Lung microvascular endothelial cell (primary cell): ENCODE results near the gene PCBP3. TPM values are rescaled to one million over a fixed set of nuclear protein-coding genes. Genes with fewer than 3 reads are reported as not detected.

Experiments used
- DNase-seq, 2 donors: peaks; one replicate each; pipeline versions ENCODE4 v3.0.0 to v3.0.0-alpha.2; 2010; ENCODE audit warnings: low read depth in 2 of 2
- total RNA-seq: library from RNA; depleted of rRNA; stranded (reverse); fragments of >200 nt; gene quantifications from 2 replicates; pipeline ENCODE4 v1.2.1, GENCODE V29; 2014

The PCBP3 gene
- total RNA-seq, 1 donor from 2014 or later: not detected

DNA sequence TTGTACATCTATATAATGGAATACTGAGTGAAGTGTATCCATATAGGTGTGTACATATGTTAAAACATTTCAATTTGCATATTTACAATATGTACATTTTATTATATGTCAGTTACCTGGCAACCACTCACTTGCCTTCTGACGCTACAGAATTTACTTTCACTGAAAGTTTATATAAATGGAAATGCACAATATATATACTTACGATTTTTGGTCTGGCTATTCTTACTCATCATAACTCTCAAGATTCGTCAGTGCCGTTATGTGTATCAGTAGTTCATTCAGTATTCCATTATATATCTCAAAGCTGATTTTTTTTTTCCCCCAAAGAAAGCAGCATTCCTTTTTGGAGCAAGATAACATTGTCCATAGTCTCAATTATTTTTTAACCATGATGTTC, 138.2 kb downstream of the PCBP3 start:
- DNase-seq: no peak

DNA sequence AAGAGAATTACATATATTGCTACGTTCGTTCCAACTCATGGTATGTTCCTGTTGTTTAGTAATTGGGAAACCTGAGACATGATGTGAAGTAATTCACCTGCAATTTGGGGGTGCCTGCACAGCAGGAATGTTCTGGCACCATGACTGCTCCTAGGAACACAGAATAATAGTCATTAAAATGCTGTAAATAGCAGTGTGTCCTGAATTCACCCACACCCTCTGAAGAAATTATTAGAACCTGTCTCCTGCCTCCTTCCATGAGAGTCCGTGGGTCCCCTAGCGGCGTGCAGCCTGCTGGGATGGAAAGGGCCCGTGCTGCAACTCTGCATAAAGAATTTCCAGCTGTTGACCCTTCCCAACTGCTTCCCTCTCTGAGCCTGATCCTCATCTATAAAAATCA, 143.1 kb downstream of the PCBP3 start:
- no peak for DNase-seq

GRCh38 chr21:45787371-45787770, 143.8 kb downstream of the PCBP3 start:
- DNase-seq: no peak

DNA sequence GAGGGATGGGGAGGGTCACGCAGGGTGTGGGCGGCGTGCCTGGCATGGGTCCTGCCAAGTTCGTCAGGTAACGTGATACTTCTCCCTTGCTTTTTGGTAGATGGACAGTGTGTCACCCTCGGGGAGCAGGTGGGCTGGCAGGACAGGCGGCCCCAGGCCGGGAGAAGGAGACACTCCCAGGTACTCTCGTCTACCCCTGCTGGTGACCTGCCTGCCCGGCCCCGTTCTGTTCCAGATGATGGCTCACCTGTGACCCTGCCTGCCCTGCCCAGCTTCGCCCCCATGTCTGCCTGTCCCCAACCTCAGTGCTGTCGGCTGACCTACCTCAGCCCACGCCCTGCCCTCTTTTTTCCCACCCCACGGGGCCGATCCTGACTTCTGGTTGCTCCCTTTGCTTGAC, 144.7 kb downstream of the PCBP3 start:
- DNase-seq: no peak

DNA sequence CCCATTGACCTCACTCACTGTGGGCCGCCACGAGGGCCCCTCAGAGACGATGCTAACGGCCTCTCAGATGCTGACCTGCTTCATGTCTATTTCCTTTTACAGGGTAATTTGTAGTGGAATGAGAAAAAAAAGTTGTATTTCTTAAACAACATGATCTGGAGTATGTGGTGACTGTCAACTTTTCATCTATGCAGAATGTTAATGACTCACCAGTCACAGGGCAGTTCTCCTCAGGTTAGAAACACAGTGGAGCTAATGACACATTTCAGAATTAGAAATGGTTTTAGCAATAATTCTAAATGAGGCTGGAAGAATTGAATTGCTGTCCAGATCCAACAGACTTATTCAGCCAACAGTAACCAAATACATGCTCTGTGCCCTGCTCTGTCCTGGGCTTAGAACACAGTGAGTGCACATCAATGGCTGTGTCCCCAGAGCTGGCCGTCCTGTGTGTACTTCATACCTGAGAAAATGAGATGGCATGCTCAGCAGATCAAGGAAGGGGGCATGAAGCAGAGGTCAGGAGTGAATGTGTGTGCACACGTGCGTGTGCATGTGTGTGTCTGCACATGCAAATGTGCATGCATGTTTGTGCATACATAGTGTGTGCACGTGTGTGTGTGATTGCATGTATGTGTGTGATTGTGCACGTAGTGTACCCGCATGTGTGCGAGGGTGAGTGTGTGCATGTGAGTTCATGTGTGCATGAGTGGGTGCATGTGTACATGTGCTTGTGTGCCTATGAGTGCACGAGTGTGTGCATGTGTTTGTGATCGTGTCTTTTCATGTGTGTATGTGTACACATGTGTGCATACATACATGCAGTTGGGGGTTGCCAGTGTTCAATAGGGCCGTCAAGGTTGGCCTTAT, 145.3 kb downstream of the PCBP3 start:
- DNase-seq: no peak

GRCh38 chr21:45790427-45790826, 146.9 kb downstream of the PCBP3 start:
- DNase-seq: no peak

- no peak for DNase-seq
Measured at GRCh38 chr21:45791562-45792418, 148.3 kb downstream of the PCBP3 start.

GRCh38 chr21:45792682-45793383, 149.3 kb downstream of the PCBP3 start:
- DNase-seq: no peak

- no peak for DNase-seq
Measured at GRCh38 chr21:45794027-45794426, 150.5 kb downstream of the PCBP3 start.

DNA sequence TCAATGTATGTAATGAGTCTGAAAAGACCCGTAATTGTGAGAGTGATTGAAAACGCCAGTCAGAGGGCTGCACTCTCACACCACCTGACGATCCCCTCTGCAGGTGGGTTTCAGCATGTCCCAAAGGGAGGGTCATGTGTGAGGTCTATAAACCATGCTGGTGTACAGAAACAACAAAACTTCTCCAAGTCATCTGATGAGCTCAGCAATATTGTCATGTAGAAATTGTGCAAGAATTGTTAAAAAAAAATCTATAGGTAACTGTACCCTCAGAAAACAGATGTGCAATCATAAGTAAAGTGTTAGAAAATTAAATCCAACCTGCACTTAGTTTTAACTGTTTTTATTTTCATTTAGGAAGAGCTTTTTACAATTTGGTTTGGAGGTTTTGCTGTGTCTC, 152.5 kb downstream of the PCBP3 start:
- no peak for DNase-seq

- DNase-seq: no peak
Measured at GRCh38 chr21:45797338-45797737, 153.8 kb downstream of the PCBP3 start.

DNA sequence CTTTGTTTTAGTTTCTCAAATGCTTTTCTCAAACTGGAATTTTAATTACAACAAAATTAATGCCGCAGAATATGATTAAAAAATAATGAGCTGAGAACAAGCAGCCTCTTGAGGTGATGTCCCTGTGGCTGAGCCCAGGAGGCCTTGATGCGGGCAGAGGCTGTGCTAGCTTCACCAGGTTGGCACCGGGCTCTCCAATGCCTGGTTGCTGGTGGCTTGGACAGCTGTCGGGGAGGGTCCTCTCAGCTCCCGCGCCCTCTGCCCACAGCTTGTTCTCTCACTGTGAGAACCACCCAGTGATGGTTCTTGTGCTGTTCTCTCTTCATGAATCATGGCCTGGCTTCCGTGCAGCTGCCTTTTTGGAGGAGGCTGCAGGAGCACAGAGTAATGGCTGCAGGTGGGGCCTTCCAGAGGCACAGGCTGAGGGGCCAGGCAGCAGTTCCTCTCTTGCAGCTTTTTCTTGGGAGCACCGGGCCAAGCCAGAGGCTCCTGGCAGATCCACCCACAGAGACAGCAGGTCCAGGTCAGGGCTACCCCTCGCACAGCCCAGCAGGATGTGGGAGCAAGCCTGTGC, 156.3 kb downstream of the PCBP3 start:
- no peak for DNase-seq

DNA sequence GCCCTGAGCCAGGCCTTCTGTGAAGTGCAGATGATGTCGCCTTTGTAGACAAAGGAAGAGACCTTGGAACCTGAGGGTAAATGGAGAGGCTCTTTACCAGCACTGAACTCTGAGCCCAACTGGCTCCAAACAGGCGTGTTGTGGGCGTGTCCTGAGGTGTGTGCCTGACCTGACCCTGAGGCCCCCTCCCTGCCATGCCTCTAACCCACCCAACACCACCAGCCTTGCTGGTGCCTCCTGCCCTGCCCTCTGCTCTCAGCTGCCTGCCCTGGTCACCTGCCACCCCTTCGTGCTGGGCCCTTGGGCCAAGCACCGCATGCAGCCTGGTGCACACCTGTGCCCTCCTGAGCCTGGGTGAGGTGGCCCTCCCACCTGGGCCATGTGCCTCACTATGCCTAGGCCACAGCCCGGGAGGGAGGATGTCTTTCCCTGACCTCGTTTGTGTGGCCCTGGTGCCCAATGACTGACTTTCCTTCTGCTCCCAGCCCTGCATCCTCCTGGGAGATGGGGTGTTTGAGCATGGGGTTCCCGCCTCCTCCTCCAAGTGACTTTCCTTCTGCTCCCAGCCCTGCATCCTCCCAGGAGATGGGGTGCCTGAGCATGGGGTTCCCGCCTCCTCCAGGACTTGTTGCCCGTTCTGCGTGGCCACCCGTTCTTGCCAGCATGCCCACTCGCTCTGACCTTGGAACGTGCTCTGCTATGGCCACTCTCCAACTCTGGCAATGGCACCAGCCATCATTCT, 157.0 kb downstream of the PCBP3 start:
- no peak for DNase-seq

GRCh38 chr21:45801129-45801964, 157.8 kb downstream of the PCBP3 start:
- no peak for DNase-seq

DNA sequence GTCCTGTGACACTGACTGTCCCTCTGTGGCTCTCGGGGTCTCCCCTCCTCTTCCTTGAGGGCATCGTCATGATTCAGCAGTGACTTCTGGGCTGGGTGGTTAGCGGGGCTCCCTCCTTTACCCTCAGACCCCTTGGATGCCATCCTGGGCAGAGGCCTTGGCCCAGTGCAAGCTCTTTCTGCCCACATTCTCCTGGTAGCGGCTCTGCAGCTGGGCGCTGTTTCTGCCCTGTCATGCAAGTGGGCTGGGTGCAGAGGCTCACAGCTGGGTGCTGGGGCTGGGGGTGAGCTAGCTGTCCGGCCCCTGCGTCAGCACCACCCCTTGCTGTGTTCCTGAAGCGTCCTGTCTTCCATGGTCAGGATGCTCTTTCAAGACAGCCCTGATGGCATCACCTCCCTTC, 158.5 kb downstream of the PCBP3 start:
- DNase-seq: no peak

- no peak for DNase-seq
Measured at GRCh38 chr21:45802425-45802824, 158.9 kb downstream of the PCBP3 start.

DNA sequence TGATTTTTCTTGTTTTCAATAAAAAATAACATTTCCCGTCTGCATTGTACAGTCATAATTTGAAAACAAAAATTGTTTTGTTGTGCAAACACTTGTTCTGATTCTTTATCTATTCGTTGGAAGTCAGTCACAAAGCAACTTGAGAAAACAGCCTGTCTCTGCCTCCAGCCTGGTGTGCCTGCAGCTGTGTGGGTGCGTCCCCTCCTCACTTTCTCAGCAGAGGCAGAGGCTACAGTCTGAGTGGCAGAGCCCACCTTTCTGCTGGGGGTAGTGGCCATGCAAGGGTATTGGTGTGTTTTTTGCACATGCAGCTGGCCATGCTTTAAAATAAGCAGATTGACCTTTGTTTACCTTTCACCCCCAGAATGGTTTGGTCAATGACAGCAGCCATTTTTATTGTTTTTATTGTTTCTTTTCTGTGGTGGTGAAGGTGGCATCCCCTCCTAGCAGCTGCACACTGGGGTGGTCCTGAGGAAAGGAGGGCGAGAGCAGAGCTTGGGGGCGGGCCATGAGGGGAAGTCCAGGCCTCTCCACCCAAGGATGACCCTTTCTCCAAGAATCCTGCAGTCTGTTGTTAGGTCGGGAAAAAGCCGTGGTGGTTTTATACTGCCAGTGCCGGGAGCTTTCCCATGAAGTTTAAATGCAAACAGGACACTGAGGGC, 159.6 kb downstream of the PCBP3 start:
- no peak for DNase-seq

DNA sequence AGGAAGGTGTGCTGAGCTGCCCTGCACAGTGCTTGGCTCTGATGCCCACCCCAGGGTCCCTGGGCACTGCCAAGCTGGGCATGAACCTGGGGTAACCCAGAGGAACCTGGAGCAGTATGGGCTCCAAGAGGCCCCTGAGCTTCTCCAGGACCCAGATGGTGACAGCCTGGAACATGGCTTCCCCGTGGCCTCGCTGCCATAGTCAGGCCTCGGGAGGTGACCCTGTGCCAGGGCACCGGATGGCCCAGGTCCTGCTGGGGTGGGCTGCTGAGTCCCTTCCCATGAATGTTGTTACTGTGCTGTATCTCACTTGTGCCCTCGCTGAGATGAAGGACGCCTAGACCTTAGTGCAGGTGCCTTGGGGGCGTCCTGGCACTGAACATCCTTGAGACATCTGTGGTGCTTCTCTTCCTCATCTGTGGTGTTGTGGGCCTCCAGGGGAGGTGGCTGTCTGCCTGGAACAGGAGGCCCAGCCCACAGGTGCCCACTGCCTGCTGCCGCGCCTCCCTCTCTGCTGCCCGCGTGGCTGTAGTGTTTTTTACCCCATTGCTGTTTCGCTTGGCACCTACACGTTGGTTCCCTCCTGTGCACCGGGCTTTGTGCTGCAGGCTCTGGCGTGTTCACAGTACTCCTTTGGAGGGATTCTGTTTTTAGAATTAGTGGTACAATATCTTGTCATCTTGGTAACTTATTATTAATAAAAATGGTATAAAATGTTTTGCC, 160.3 kb downstream of the PCBP3 start:
- DNase-seq: no peak

DNA sequence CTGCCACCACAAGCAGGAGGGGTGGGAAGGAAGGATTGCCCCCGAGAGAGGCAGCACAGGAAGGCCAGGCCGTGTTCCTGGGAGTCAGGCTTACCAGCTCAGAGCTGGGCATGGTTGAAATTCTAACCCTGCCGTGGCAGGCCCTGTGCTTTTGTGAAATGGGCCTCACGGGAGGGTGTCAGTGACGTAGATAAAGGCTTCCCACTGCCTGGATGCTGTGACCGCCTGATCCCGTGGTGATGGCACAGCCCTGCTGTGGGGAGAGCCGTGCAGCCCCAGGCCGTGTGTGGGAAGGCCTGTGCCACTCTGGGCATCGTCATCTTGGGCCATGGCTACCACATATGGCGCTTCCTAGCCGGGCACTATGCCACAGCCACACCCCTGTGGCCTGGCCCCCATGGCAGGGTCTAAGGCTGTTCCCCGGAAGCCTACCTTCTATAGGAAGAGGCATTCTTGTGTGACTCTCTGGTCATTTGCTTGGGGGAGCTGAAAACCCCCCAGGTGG, 161.3 kb downstream of the PCBP3 start:
- no peak for DNase-seq
